Central memory CD4-positive, alpha-beta T cell (primary cell): Measurements from ENCODE around the gene BARHL1.
"Not testable (repeated sequence)": the region's sequence is repeated elsewhere in the genome, so short reads cannot be mapped to it uniquely, and the experiment has no call there.

Experiments
- DNase-seq: peaks from one replicate; pipeline ENCODE4 v3.0.0; 2022

BARHL1 gene

DNA sequence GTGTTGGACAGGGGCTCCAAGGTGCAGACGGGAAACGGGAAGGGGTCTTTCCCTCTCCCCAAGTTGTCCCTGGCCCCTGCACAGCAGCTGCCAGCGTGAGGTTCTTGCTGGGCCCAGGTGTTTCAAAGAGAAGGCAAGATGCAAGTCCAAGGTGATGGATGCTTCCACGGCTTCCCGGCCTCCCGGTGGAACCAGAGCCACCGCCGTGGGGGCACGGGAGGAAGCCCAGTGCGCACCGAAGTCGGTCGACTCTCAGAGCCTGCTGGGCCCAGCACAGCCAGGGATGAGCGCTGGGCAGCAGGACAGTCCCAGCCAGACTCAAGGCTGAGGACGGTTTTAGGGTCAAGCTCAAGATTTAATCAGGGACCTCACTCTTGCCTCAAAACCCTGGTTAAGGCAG is 25.2 kb upstream of the BARHL1 start:
- DNase-seq, result no peak

DNA sequence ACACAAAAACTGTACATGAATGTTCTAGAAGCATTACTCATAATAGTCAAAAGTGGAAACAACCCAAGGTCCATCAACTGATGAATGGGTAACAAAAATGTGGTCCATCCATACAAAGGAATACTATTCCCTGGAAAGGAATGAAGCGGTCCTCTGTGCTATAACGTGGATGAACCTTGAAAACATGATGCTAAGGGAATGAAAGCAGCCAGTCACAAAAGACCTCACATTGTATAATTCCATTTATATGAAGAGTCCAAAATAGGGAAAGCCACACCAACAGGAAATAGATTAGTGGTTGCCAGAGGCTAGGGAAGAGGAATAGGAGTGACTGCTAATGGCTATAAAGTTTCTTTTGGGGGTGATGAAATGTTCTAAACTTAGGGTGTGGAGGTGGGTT is 22.7 kb upstream of the BARHL1 start:
- DNase-seq, result no peak

DNA sequence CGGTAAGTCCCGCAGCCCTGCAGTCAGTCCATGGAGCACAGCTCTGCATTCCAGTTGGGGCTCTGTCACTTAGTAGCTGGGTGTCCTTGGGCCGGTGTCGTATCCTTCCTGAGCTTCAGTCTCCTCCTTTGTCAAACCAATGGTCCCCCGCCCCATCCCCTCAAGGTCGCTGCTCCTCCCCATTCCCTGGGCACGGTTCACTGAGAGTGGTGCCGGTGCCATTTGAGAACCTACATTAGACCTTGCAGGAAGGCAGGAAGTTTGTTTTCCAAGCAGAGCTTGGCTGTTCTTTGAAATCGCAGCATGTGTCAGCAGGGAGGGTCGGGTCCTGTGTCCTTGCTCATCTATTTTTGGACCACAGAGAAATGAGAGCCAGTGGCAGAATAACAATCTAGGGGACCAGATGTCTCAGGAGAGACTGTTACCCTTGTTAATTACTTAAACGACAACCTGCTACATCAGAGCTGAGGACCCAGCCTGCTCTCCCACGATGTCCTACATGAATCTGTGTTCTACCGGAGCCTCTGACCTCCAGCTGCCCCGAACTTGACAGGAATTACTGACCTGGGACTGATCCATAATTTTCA is 21.7 kb upstream of the BARHL1 start:
- no peak for DNase-seq

DNA sequence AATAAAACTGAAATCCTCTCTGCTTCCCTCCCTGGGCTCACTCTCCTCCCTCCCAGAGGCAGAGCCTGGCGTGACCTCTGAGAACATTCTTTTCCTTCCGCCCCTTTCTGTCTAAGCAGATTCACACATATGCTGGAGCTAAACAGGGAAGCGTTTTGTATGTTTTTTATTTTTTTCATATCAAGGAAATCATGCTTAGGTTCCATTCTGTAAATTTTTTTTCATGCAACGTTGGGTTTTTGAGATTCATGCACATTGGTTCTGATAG is 20.2 kb upstream of the BARHL1 start:
- DNase-seq, result no peak

DNA sequence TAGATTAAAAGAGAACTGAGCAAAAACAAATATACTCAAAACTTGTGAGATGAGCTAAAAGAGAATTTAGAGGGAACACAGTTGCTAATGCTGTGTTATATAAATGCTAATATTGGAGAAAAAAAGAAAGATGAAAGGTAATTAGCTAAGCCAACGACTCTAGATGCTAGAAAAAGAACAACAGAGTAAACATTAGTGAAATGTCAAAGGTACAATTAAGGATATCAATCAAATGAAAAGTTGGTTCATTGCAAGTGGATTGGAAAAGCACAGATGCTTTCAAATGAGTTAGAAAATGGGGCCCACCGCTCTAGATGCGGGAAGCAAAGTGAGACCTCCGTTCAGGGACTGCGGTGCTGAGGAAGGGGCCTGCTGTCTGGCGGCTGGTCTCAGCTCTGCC is 17.9 kb upstream of the BARHL1 start:
- no peak for DNase-seq

DNA sequence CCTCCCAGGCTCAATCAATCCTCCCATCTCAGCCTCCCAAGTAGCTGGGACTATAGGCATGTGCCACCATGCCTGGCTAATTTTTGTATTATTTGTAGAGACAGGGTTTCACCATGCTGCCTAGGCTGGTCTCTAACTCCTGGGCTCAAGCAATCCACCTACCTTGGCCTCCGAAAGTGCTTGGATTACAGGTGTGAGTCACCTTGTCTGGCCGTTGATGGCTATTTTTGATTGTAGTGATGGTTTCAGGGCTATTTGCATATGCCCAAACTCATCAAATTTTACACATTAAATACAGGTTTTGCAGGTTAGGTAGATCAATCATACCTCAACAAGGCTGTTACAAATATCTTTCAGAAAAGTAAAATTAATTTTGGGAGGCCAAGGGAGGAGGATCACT is 13.6 kb upstream of the BARHL1 start:
- not testable (repeated sequence) for DNase-seq

DNA sequence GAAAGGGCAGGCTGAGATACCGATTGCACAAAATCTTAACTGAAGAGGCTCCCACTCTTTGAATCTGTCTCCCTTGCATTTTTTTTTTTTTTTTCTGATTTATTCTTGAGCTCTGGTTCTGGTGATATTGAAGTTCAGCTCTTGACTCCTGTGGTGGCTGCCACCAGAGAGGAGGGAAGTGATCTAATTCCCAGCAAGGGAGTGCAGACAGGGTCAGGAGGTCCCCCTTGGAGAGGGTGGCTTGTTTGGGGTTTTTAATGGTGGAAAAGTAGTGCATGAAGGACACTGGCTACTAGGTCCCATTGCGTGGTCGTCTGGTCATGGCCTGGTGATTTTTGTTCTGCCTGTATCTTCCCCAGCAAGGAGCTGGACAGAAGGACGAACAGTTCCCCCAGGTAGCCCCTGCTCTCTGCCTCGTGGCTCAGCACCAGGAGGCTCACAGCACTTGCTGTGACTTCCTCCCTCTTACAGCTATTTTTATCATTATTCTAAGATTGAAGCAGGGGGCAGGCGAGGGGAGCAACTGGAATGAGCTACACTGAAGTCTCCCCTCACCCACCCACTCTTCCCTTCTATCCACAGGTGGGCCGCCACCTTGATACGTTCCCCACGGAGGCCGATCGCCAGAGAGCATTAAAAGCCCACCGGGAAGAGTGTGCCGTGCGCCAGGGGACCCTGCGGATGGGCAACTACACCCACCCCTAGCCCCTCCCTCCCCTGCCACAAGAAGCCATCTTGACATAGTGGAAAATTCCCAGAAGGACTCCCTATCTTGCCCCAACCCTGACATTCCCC is 10.4 kb upstream of the BARHL1 start:
- DNase-seq, result no peak

DNA sequence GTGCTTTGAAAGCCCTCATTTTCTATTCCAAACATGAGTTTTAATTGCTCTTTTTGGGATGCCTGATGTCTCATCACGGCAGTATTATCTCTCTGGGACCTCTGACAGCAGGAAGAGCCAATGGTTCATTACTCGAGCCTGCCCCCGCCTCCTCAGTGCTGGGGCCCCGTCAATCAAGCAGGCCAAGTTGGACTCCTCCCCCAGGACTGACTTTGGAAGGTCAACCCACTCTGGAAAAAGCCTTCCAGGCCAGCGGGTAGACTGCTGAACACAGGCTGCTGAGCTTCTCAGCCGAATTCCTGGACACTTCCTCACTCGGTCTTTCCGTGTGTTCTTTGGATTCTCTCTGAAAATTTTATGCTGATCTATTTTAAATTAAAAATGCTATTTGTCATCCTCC is 9.5 kb upstream of the BARHL1 start:
- no peak for DNase-seq

DNA sequence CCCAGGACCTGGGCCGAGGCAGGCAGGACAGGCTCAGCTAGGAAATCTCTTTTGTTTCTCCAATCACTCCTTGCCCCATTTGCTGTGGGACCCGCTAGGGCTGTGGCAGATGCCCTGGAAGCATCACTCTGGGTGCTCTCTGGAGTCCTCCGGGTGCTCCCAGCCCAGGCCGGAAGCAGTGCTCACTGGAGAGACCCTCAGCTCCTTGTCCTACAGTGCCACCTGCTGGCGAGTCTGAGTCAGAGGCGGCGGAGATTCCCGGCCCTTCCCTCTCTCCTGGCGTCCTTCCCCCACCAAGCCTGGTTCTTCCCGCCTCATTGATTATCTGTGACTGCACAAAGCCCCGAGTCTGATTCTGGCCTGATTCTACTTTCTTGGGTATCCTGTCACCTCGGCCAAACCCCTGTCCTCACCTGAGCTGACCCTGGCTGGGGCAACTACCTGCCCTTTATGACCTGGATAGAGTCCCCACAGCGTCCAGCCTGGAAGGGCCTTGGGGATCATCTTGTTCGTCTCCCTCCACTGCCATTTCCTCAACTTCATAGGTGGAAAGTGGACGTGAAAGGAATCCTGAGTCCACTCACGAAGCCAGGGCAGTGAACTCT is 7.3 kb upstream of the BARHL1 start:
- DNase-seq, result peak; percentile 23

DNA sequence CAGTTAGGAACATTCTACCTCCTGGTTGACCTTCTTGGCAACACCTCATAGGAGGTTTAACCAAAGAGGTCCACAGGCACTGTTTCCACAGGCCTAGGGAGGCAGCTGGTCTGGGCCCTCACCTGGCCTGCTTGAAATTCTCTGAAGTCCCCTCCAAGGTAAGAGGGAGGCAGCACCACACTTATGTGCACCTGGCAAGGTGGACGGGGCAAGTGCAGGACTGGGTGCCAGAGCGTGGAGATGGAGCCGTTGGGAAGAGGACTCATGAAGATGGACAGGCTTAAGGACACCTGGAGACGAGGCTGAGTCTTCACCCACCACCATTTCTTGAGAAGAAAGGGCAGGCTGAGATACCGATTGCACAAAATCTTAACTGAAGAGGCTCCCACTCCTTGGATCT is 6.6 kb upstream of the BARHL1 start:
- no peak for DNase-seq

DNA sequence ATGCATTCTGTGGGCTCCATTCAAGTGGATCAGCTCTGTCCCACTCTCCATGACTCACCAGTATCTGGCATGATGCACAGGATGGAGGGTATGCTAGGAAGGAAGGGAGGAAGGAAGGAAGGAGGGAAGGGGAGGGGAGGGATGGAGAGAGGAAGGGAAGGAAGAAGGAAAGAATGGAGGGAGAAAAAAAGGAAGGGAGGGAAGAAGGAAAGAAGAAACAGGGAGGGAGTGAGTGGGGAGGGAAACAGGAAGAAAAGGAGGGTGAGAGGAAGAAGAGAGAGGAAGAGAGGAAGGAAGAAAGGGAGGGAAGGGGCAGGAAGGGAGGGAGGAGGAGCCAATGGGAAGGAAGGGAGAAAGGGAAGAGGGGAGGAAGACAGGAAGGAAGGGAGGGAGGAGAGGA is 5.3 kb upstream of the BARHL1 start:
- DNase-seq, result no peak

DNA sequence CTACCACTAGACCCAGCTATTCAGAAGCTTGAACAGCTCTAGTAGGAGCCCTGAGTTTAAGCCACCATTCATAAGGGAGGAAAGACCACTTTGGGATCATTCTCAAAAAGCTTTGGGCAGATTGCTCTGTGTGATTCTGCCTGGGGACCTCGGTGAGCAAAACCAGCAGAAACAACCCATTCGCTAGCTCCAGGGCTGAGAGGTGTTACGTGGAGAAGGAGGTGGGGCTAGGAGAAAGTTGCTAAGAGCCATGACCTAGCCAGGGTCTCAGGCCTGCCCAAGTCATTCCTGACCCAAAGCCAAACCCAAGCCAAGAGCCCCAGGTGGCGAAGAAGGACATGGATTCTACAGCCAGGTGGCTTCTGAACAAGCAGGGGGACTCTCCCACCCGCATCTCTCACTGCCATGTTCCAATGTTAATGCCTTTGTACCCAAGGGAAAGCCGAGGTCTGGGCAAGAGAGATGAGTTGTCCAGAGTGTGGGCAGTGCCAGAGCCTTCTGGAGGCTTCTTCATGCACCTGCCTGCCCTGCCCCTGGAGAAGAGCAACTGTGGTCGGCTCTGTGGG is 4.0 kb upstream of the BARHL1 start:
- DNase-seq, result no peak

DNA sequence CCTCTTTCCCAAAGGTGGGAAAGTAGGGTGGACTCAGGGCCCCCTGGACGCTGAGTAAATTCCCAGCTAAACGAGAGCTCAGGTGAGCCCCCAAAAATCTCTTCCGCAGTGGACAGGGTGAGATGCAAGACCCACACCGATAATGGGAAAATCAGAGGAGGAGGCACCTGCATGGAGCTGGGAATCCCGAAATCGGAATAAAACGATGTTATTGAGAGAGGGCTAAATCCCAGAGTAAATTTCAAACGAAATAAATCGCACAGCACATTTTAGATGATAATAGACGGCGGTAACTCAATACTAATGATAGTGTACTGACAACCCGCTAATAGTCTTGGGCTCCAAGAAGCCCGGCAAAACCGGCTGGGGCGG is 3.0 kb upstream of the BARHL1 start:
- DNase-seq, result no peak

DNA sequence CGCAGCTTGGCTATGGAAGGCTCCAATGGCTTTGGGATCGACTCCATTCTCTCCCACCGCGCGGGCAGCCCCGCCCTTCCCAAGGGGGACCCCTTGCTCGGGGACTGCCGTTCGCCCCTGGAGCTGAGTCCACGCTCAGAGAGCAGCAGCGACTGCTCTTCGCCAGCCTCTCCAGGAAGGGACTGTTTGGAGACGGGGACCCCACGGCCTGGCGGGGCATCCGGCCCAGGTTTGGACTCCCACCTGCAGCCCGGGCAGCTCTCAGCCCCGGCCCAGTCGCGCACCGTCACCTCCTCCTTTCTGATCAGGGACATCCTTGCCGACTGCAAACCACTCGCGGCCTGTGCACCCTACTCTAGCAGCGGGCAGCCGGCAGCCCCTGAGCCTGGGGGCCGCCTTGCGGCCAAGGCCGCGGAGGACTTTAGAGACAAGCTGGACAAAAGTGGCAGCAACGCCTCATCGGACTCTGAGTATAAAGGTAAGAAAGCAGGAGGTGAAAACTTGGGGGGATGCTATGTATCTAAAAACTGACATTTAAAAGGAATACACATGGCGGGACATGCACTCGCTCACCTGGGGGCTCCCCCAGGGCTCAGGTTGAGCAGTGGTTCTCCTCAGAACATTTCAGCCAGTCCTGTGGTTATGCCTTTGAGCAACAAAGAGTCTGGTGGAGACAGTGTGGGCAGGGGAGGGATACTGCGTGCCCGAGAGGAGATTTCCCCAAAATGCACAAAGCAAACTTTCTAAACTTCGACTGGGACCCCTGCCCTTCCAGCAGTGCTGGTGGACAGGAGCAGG is 579 bp downstream of the BARHL1 start:
- no peak for DNase-seq

DNA sequence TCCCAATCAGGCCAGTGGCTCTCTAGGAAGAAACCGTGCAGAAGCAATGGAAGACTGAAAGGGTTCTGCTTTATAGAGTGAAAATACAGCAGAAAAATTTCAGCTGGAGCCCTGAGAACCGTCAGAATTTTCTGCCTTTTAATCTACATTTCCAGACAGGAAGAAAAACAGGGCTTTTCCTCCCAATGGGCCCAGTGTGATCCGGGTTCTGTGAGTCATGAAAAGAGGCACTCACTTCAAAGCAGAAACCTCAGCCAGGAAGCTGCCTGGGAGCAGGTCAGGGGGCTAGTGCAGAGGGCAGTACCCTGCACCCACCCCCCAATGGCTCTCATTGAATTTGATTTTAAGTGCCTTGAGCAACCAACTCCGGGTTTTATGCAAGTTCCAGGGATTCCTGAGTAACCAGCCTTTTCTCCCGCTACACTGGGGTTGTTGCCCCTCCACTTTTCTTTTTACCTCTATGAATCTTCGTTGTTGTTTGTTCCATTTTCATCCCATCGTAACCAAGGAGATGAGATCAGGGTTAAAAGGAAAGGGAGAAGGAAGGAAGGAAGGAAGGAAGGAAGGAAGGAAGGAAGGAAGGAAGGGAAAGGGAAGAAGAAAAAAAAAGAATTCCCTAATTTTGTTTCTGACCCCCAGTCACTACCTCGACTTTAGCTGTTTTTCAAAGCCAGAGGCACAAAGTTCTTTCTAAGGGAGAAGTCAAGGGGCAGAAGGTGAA is 1.3 kb downstream of the BARHL1 start:
- no peak for DNase-seq

DNA sequence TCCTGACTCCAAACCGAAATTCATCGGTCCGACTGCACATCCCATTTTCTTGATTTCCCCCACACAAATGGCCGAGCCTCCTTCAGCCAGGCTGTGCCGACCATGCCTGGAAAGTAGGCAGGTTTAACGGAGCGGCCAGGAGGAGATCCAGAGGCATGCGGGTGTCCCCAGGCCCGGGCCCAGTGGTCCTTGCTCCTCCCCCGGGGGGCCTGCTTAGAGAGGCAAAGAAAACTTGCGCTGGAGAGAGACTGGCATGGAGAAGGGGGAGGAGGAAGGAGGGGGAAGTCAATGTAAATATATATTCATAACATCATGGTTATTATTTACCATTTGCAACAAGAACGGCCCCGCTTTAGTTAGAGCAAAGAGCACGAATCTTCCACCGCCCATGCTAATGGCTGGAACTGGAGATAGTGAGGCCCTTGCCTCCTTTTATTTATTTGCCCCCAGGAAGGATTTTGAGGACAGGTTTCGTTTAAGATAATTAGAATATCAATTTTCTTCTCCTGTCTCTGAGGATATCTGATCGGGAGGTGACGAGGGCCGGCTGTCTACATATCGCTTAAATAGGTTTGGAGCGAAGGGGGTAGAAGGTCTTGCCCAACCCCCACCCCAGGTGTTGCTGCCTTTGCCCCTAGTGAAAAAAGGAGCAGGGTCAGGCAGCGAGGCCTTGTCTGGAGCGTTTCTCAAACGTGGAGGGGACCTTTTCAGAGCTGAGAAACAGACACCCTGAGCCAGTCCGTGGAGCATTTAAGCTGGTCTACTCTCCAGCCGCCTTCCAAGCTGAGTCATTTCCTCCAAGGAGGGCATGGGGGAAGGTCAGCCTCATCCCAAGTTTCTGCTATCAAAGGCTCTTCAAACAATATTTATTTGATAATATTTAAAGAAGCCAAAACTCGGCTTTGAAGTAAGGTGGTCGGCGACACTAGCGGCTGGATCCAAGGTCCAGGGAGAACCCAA is 2.5 kb downstream of the BARHL1 start:
- no peak for DNase-seq

DNA sequence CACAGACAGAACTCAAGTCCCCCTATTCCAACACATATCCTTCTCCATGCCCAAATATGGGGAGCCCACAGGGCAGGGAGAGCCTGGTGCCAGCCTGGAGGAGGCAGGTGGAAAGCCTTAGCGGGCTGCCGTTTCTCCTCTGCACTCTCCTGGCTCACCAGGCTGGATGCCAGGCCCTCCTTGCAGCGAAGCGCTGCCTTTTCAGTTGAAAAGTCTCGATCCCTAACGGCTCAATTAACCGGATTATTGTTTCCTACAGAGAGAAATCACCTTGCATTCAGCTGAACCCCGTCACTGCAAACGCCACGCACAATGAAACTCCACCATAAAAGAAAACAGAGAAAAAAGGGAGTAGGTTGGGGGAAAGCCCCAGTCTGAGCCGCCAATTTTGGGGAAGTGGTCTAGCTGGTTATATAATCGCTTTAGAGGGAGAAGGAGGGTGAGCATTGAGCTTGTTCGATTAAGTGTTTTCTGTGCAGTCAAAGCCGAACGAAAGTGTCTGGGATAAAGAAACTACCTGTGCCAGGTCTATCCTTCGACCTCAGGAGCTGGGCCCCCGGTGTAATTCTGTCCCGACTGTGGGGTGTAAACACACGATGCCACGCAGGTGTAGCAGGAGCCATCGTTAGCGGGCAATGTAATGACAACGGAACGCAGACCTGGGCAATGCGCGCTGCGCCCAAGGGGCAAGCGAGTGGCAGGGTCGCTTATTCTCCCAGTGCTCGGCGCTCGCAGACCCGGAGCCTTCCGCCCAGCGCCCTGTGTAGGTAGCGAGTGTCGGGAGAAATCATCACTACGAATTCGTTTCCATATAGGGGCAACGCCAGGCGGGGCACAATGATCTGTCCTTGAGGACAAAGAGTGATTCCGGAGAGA is 3.8 kb downstream of the BARHL1 start:
- no peak for DNase-seq

DNA sequence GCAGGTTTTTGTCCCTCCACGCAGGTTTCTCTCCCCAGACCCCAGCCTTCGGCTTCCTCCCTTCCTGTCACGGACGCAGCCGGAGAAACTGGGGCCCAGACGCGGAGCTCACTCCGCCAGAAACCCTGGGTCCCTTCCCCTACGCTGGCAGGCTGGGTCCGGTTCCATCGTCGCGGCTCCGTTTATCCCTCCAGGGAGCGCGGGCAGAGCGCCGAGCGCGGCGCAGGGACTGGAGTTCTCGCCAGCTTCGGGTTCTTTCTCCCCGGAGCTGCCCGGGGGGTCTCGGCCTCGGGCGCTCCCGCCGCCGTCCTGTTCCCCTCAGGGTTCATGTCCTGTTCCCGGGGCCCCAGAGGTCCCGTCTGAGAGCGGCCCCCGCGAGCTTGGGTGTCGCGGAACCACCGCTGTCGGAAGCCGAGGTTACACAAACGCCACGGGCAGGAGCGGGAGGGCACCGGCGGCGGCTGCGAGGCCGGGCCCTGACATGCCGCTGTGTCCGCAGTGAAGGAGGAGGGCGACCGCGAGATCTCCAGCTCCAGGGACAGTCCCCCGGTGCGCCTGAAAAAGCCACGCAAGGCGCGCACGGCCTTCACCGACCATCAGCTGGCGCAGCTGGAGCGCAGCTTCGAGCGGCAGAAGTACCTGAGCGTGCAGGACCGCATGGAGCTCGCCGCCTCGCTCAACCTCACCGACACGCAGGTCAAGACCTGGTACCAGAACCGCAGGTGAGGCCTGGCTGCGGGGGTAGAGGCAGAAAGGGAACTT is 4.6 kb downstream of the BARHL1 start:
- no peak for DNase-seq

DNA sequence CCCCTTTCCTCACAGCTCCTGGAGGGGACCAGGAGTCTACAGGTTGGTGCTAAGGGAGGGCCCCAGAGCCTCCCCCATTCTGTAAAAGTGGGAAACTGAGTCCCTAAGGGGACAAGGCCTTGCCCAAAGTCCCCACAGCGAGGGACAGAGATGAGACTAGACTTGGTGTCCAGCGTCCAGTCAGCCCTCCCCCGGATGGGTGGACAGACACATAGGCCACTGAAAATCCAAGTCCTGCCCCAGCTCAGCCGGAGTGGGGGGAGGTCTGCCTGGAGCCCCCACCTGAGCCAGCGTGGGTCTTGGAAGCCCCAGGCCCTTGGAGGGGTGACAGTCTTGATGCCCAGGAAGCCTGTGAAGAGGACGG is 5.2 kb downstream of the BARHL1 start:
- DNase-seq, result no peak

DNA sequence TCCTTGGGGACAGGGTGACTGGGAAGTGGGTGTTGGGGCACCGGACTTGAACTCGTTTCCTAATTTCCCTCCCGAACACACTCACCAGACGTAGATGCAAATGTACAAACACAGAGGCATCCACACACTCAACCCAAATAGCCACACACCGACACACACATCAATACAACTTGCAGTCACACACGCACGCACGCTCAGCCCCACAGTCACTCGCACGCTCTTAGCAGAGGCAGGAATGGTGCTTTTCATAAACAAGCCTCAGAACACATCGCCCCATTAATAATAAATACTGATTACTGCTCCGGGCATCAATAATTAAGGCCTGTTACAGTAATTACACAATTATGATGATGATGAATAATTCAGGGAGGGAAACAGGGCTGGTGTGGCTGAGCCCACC is 5.7 kb downstream of the BARHL1 start:
- no peak for DNase-seq
